Posterior vena cava (tissue), 2 donors: Measurements from ENCODE around the gene PDE8B. TPM values are rescaled to one million over a fixed set of nuclear protein-coding genes. Genes with fewer than 3 reads are reported as not detected.
"Not testable (repeated sequence)": the region's sequence is repeated elsewhere in the genome, so short reads cannot be mapped to it uniquely, and the experiment has no call there.

Experiments used
- DNase-seq: peaks from one replicate; pipeline ENCODE4 v3.0.0-alpha.2; 2020; ENCODE audit warnings: low spot score
- intact Hi-C, 2 donors: fragments of 100-400 bp; cut with DNase I; formaldehyde crosslinking; loops; one replicate each; pipeline versions ENCODE4 v1.14.1 to v1.14.2; 2022 to 2023
- total RNA-seq, 2 donors: library from RNA; stranded (reverse); fragmentation: NEBNext Ultra II Directional; extraction: Animal tissue kit (Norgen Biotek cat#: 25700); gene quantifications; one replicate each; pipeline ENCODE4 v1.2.1, GENCODE V29; 2021
- donor health status: DM: yes; HTN: yes; CAD: no.
- donor health status: DM: yes; HTN: yes; CAD: no.

The PDE8B gene
- total RNA-seq, 2 donors from 2014 or later, result 7.7 to 15.1 TPM

DNA sequence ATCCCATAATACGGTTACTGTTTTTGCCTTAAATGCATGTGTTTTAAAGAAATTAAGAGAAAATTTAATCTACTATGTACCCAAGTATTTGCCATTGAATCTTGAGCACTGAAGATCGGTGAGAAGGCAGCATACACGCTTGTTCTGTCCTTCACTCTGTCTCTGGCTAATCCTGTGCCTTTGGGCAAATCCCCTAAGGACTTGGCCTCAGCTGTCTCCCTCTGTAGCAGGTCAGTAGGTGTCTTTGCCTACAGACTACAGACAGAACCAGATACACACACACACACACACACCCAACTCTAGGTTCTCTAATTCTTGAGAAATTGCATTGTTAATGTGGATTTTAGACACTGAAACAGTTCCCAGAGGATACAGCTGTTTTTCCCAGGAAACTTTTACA, 164.2 kb downstream of the PDE8B start:
- no peak for DNase-seq
- intact Hi-C loops, result no loop called here

DNA sequence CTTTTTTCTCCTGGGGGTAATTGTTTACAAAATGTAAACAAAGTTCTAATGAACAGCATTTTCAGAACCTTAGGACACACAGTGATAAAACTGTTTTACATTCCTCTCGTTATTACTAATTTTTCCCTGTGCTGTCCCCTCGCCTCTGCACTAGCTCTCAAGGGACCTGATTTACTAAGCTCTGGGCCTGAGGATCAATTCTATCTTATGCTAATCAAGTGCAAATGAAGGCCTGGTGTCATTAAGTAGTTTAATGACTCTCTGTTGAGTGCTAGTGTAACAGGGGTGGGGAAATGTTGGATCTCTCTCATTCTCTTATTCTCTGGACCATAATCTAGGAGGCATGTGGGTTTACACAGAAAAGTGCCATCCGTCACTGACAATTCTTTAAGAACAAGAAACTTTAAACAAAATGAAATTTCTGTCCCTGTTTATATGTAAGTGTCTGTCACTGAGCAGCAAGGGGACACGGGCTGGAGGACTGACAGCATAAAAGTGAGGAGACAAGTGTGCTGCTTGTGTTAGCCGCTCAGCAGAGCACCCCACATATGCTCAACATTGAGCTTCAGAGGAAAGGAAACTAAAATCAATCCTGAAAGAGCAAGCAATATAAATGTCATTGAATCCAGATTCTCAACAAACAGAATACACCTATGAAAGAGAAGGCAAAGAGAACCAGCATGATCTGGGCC, 166.3 kb downstream of the PDE8B start:
- intact Hi-C loops, result no loop called here
- DNase-seq, result no peak

DNA sequence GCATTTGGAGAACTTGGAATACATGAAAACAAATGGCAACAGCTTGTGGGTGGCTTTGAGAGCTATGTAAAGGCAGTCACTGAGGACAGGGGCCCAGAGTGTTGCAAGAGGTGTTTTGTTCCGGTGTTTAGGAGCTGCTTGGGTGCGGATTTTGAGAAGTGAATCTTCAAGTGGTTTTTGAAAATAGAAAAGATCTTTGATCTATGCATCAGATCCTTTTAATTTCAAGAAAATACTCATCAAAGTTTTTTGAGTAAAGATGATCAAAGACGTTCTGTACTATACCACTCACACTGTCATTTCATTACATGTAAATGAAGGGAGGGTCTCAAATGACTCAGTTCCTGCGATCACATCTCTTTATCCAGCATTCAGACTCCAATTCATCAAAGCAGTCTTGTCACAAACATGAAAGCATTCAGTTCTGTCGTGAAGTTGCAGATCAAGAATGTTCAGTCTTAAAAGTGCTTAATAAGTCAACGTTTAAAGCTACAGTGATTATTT, 169.1 kb downstream of the PDE8B start:
- intact Hi-C loops, result no loop called here
- no peak for DNase-seq

DNA sequence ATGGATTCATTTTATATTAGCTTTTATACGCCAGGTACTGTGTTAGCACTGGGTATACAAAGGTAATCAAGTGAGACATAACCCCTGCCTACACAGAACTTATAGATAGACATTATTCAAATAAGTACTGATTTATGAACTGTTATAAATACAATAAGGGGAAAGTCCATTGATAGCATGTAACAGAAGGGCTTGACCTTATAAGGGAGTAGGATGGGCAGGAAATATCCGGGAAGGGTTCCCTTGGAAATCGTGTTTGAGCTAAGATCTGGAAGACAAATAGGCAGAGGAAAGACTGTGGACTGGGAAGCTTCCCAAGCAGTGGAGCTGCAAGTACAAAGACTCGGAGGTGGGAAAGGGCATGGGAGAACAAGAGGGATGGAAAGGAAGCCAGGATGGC, 170.2 kb downstream of the PDE8B start:
- intact Hi-C loops, result no loop called here
- DNase-seq, result no peak

DNA sequence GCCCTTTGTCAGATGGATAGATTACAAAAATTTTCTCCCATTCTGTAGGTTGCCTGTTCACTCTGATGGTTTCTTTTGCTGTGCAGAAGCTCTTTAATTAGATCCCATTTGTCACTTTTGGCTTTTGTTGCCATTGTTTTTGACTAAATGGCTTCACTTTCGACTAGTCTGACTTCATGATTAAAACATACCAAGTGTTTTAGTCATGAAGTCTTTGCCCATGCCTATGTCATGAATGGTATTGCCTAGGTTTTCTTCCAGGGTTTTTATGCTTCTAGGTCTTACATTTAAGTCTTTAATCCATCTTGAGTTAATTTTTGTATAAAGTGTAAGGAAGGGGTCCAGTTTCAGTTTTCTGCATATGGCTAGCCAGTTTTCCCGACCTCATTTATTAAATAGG, 172.9 kb downstream of the PDE8B start:
- DNase-seq, intact Hi-C loops: not testable (repeated sequence)

DNA sequence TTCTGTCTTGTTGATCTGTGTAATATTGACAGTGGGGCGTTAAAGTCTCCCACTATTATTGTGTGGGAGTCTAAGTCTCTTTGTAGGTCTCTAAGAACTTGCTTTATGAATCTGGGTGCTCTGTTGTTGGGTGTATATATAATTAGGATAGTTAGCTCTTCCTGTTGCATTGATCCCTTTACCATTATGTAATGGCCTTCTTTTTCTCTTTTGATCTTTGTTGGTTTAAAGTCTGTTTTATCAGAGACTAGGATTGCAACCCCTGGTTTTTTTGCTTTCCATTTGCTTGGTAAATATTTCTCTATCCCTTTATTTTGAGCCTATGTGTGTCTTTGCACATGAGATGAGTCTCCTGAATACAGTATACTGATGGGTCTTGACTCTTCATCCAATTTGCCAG, 175.9 kb downstream of the PDE8B start:
- DNase-seq, intact Hi-C loops: not testable (repeated sequence)

DNA sequence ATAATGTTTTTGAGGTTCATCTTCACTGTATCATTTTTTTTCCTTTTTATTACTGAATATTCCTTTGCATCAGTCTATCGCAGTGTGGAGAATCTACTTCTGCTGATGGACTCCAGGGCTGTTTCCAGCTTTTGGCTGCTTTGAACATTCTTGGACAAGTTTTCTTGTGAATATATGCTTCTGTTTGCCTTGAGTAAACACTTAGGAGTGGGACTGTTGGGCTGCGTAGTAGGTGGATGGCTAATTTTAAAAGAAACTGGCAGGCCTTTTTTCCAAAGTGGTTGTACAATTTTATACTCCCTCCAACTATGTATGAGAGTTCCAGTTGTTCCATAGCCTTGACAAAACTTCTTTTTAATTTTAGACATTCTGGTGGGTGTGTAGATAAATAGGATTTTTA, 179.3 kb downstream of the PDE8B start:
- DNase-seq, result no peak
- intact Hi-C loops, result no loop called here

DNA sequence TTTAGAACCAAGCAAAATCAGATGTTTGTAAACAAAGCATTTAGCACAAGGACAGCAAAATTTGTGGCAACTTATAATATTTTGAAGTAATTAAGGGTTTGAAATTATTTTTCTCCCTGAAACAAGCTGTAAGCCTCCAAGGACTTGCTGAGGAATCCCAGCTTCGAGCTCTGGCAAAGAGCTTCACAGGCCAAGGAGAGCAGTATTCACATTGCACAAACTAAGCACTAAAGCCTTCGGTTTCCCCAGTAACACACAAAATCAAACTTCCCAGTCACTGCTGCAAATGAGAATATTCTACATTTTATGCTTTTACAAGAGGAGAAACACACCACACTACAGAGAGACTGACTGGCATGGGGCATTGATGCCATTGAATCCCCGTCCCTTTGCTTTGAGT, 179.7 kb downstream of the PDE8B start:
- intact Hi-C loops, result no loop called here
- no peak for DNase-seq

DNA sequence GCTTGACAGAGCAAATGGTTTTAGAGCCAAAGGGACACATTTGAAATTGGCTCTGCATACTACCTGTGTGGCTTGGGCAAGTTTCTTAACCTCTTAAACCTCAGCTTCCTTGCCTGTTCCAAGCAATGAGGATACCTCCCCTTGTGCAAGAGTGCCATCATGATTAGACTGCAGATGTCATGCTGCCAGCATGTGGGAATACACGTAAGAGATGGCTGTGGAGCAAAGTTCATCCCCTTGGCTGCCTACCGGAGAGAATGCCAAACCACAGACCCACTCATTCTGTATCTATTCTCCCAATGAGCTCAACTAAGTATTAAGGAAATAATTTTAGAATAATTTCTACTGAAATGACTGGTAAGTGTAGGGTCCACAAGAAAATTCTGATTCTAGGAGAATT, 180.3 kb downstream of the PDE8B start:
- no peak for DNase-seq
- intact Hi-C loops, result no loop called here

DNA sequence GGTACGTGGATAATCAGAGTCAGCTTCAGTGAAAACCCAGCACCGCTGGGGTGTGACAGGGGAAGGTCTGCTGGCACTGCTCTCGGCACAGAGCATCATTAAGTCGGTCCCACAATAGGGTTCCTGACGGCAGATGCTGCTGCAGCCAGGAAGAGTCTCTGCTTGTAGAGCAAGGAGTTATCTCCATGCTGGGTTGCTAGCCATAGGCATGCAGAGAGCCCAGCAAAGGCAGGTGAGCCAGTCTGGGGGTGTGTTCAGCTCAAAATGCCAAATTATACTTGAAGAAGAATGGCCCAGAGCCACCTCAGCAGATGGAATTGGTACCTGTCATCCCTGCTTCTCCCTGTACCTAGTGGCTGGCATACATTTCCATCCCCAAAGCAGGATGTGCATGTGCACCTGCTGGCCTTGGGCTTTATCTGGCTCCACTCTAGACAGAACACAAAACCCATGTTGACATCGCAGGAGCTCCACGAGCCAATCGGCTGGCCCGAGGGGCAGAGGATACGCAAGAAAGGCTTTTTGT, 180.8 kb downstream of the PDE8B start:
- intact Hi-C loops, result no loop called here
- no peak for DNase-seq

DNA sequence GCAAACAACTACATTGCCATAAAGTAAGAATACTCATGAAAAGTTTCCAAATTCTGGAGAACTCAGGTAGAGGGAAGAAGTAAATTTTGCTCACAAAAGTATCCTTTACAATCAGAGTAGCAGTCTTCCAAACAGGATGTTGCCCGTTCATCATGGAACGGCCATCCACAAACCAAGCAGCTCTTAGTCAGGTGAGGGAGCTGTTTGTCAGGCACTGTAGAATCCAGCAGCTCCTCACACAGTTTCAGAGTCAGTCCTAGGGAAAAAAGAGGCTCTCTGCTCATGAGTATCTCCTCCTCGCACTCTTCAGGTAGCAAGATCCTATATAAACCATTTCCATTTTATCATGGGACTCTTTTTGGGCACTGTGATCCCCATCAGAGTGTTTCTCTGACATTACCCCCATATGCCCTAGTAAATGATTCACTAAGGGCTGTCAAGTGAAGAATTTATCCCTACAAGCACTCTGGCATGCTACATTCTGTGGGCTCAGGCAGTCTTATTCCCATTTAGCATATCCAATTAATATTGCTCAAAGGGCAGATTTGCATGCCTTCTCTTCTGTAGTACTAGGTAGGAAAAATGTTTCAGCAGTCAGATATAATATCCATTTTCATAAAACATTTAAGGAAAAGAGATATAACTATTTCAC, 183.7 kb downstream of the PDE8B start:
- no peak for DNase-seq
- intact Hi-C loops, result no loop called here

DNA sequence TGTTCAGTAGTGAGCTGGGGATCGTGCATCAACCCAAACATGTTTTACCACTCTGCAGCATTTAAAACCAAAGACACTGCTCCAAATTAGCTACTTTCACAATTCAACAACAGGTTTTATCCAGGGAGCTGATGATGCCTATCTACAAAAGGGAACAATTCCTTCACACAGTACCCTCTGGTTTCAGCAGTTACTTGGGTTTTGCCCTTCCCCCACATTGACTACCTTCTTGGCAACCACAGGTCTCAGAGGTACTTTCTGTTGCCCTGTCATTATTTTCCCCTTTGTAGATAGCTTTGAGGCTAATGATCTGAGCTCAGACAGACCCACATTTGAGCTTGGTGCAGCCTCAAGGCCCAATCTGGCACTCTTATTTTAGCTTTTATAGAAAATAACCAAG, 185.5 kb downstream of the PDE8B start:
- no peak for DNase-seq
- intact Hi-C loops, result no loop called here

DNA sequence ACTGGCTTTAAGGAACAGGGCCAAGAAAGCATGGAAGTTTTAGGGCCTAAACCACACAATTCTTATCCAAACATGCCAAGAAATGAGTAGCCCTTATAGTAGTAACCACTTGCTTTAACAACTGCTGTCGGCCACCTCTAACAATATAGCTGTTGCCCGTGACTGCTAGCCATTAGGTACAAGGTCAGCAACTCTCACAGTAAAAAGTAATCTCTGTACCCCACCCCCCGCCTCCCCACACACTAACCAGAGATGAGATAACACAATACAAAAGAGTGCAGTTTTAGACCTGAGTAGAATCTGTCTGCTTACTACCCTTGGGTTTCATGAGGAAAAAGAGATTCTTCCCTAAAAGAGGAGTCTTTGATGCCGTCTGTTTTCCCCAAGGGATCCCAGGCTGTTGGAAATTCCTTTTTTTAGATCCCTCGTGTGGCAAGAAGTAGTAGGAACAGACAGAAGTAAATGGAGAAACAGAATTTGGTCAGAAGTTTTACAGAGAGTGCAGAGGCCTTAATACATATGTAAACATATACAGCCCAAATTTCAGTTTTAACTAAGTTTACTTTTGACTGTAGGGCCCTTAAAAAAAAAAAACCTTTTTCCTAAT, 187.3 kb downstream of the PDE8B start:
- intact Hi-C loops, result no loop called here
- no peak for DNase-seq

DNA sequence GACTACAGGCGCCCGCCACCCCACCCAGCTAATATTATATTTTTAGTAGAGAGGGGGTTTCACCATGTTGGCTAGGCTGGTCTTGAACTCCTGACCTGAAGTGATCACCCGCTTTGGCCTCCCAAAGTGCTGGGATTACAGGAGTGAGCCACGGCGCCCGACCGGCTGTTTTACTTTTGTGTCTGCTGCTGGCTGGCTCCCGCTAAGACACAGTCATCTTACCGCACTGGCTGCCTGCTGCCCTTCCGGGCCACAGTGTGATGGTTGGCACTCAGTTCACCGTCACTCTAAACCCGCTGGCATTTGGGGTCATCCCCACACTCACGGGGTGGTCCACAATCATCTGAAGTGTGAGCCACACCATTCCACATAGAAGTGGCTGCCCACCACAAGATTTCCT, 188.0 kb downstream of the PDE8B start:
- intact Hi-C loops, result no loop called here
- DNase-seq, result no peak

DNA sequence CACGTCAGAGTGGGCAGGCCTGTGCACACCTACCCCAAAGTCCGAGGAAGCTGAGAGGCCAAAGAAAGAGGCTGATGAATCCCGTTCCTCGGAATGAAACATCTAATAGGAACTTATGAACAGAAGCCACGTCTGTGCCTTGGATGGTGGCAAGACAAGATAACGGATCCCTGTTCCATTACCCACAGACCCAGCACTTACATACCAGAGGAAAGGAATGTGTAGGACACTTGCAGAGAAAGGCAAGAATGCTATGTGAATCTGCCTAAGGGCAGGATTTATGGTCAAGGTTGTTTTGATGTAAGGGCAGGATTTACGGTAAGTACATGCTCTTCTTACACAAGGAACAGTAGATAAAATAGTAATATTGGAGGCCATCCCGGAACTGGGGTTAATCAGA, 188.4 kb downstream of the PDE8B start:
- intact Hi-C loops, result no loop called here
- no peak for DNase-seq

DNA sequence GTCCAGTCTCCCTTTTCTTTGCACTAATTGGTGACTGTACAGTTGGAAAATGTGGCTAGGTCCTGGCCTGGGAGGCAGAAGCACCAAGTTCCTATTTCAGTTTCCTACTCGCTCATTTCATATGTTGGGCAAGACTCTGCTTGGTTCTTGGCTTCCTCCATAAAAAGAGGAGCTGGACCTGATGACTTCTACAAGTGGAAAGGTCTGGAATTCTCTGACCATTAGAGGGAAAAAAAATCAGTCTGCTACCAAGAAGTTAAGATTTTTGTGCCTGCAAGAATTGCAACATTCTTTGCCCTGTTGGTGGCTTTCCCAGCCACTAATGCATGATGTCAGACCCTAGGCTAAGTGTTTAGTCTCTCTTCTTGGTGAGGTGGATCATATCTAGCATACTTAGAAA, 190.2 kb downstream of the PDE8B start:
- no peak for DNase-seq
- intact Hi-C loops, result no loop called here

DNA sequence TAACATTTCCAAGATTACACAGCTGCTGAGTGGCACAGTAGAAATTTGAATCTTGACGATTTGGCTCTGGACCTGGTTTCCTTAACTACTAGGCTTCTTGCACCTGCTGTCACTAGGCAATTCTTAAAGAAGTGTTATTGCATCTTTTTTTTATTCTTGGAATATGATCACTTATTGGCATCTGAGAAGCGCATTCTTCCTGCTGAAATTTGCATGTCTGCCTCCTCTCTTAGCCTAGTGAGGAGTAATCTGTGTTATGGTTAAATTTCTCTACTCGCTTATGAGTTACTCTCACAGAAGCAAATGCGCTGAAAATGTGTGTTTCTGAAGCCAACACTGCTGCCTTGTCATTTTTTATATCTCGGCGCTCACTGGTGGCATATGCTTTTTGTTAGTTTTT, 192.3 kb downstream of the PDE8B start:
- intact Hi-C loops, result no loop called here

DNA sequence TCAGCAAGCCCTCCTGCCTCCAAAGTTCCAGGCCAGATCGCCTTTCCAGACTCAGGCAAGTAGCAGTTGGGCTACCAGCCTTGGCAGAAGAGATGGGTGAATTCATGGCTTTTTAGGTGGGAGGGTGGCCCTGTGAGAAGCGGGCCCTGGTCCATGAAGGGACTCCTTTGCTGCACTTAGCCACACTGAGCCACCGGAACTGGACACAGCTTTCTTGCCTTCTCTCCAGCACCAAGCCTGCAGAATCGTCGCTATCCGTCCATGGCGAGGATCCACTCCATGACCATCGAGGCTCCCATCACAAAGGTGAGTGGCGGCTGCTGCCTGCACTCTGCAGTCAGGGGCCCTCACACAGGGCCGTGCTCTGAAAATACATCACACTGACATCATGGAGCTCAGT, 196.7 kb downstream of the PDE8B start:
- no peak for DNase-seq
- intact Hi-C loops, result no loop called here

More for the DNA sequence above, 192.3 kb downstream of the PDE8B start:
- no peak for DNase-seq

DNA sequence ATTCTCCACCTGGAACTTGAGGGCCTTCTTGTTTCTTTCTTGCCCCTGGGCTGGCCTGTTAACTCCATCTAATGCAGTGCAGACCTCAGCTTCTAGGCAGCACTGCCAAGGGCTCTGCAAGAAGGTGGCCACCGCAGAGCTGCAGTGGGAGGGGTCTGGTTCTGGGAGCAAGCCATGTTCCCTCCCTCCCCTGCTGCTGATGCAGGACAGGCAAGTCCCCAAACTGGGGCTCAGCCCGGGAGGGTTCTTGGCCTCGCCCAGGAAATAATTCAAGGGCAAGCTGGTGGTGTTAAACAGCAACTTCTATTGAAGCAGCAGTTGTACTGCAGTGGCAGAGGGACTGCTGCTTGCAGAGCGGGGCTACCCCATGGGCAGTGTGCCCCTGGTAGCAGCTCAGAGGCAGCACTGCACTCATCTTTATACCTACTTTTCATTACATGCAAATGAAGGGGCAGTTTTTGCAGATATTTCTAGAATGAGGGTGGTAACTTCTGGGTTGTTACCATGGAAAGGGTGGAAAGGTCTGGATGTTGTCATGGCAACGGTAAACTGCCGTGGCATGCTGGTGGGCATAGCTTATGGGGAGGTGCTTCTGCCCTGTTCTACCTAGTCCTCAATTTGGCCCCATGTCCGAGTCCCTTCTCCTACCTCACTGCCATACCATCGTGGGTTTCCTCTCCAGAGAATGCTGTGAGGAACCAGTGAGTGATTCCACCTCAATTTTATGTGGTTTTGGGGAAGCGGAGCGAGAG, 199.6 kb downstream of the PDE8B start:
- no peak for DNase-seq
- intact Hi-C loops, result no loop called here

DNA sequence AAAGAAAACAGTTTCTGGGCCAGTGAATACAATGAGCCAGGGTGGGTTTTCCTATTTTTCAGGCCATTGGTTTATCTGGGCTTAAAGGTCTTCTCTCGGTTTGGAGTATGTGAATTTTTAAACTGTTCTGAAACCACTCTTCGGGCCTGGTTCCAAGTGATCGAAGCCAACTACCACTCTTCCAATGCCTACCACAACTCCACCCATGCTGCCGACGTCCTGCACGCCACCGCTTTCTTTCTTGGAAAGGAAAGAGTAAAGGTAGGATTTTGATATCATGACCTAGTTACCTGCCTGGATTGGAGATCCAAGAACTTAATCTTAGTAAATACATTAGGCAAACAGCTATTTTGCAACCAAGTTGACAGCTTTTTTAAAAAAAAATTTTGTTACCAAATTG, 202.6 kb downstream of the PDE8B start:
- intact Hi-C loops, result no loop called here

More for the DNA sequence above, 202.6 kb downstream of the PDE8B start:
- no peak for DNase-seq
